HepG2 (cell line): ENCODE data around the gene CNOT6. TPM values are rescaled to one million over a fixed set of nuclear protein-coding genes. Genes with fewer than 3 reads are reported as not detected.
A peak's percentile ranks its signal among the peaks of the same experiment; 100 is the strongest.

Experiments used
- ATAC-seq: fragments of 200-7000 bp; cut with Tn5 transposase; 3 replicates; pipeline ENCODE4 v1.9.1; 2020; ENCODE audit warnings: mild to moderate bottlenecking, moderate library complexity
- BruUV-seq: library from RNA; stranded (reverse); fragments of 400-500 nt; replicated peaks from 2 replicates; lab custom pipeline; 2021; lab: Mats Ljungman, UMichigan
- CTCF ChIA-PET: fragments of 300-600 bp; formaldehyde crosslinking; extraction: SDS; loops from one replicate; lab custom pipeline; 2021; ENCODE audit warnings: low total read pairs, inconsistent platforms, low intra/inter-chr PET ratio; lab: Yijun Ruan, JAX
- POLR2A ChIA-PET: fragments of 350-600 bp; sonication (Branson Sonifier 250); formaldehyde crosslinking; loops from one replicate; lab custom pipeline; 2020; ENCODE audit warnings: antibody characterized with exemption, inconsistent platforms; lab: Yijun Ruan, JAX
- DNase-seq: peaks from one replicate; pipeline ENCODE4 v3.0.0-alpha.2; 2015; ENCODE audit warnings: low spot score
- FAIRE-seq: peaks from 3 replicates; lab custom pipeline; 2011; peaks lifted over from hg19 to GRCh38; lab: Jason Lieb, UNC
- H2AFZ ChIP-seq: one replicate; pipeline ENCODE4 v1.6.1; 2011; ENCODE audit warnings: low read length, inconsistent platforms
- H3K27ac ChIP-seq: fragments of 300-600 bp; 3 replicates; pipeline ENCODE4 v1.8.0; 2011; ENCODE audit warnings: mixed run types, mild to moderate bottlenecking, mixed read lengths, low read length, inconsistent platforms; ENCODE audit not compliant: insufficient read depth; ENCODE audit errors: extremely low read length
- H3K27me3 ChIP-seq, 2 experiments: fragments of 200-600 bp in 1 of 2; 2 replicates in 1 of 2; 3 replicates in 1 of 2; pipeline versions ENCODE4 v1.6.0 to v1.8.0; 2011; ENCODE audit warnings: low read length in 2 of 2, mild to moderate bottlenecking in 2 of 2, moderate library complexity in 2 of 2, inconsistent platforms in 1 of 2; ENCODE audit not compliant: insufficient read depth in 2 of 2, control insufficient read depth in 1 of 2
- H3K36me3 ChIP-seq, 2 experiments: fragments of 200-600 bp in 1 of 2; replicated peaks in 1 of 2; 2 replicates in 1 of 2; 3 replicates in 1 of 2; pipeline versions ENCODE4 v1.5.1 to v1.8.0; 2011; ENCODE audit warnings: low read length in 2 of 2, inconsistent platforms in 1 of 2; ENCODE audit not compliant: insufficient read depth in 2 of 2, control insufficient read depth in 1 of 2
- H3K4me1 ChIP-seq: 2 replicates; pipeline ENCODE4 v1.5.1; 2012; ENCODE audit warnings: low read length, inconsistent platforms; ENCODE audit not compliant: insufficient read depth
- H3K4me2 ChIP-seq: 2 replicates; pipeline ENCODE4 v1.6.0; 2011; ENCODE audit warnings: low read depth, low read length, inconsistent platforms
- H3K4me3 ChIP-seq, 3 experiments: fragments of 200-600 bp in 1 of 3; sonication (generic), shearing (Covaris generic) in 1 of 3; replicated peaks in 1 of 3; 2 replicates each; pipeline ENCODE4 v1.5.1; 2011 to 2016; ENCODE audit warnings: low read length in 3 of 3, inconsistent platforms in 2 of 3, low read depth in 2 of 3, mild to moderate bottlenecking in 2 of 3, control low read depth in 1 of 3, mixed read lengths in 1 of 3; ENCODE audit not compliant: insufficient read depth in 1 of 3
- H3K79me2 ChIP-seq: one replicate; pipeline ENCODE4 v1.6.1; 2011; ENCODE audit warnings: low read length, inconsistent platforms; ENCODE audit not compliant: insufficient read depth
- H3K9ac ChIP-seq: 2 replicates; pipeline ENCODE4 v1.6.0; 2011; ENCODE audit warnings: mild to moderate bottlenecking, low read depth, low read length, inconsistent platforms; ENCODE audit not compliant: insufficient read depth
- H3K9me3 ChIP-seq: 2 replicates; pipeline ENCODE4 v1.5.1; 2012; ENCODE audit warnings: mild to moderate bottlenecking, low read length
- H4K20me1 ChIP-seq: 2 replicates; pipeline ENCODE4 v1.6.0; 2011; ENCODE audit warnings: inconsistent platforms, mild to moderate bottlenecking, low read length, moderate library complexity; ENCODE audit not compliant: insufficient read depth
- HMGA1 ChIP-seq: sonication (generic); formaldehyde crosslinking; conservative IDR thresholded peaks from 2 replicates; pipeline ENCODE4 v1.4.0; 2020; ENCODE audit warnings: missing genetic modification reagents
- MAFG ChIP-seq: sonication (generic); formaldehyde crosslinking; IDR thresholded peaks from 2 replicates; pipeline ENCODE4 v1.5.1; 2020; ENCODE audit warnings: mild to moderate bottlenecking, missing genetic modification reagents
- TAF1 ChIP-seq: sonication (generic); formaldehyde crosslinking; IDR thresholded peaks from 2 replicates; pipeline ENCODE4 v1.4.0; 2020; ENCODE audit warnings: missing genetic modification reagents
- THAP11 ChIP-seq: IDR thresholded peaks from 2 replicates; pipeline ENCODE4 v1.6.1; 2016; ENCODE audit warnings: missing biosample characterization, missing genetic modification reagents
- ZNF121 ChIP-seq: sonication (generic); formaldehyde crosslinking; IDR thresholded peaks from 2 replicates; pipeline ENCODE4 v1.5.0; 2020; ENCODE audit warnings: mild to moderate bottlenecking, missing genetic modification reagents
- ZNF230 ChIP-seq: sonication (generic); formaldehyde crosslinking; IDR thresholded peaks from 2 replicates; pipeline ENCODE4 v1.4.0; 2020; ENCODE audit warnings: mild to moderate bottlenecking, missing genetic modification reagents
- ZNF292 ChIP-seq: sonication (generic); formaldehyde crosslinking; IDR thresholded peaks from 2 replicates; pipeline ENCODE4 v1.8.1; 2022; ENCODE audit warnings: mild to moderate bottlenecking, low read depth, missing genetic modification reagents, borderline replicate concordance
- ZNF296 ChIP-seq: sonication (generic); formaldehyde crosslinking; conservative IDR thresholded peaks from 2 replicates; pipeline ENCODE4 v1.5.0; 2020; ENCODE audit warnings: mild to moderate bottlenecking, missing genetic modification reagents
- ZNF30 ChIP-seq: sonication (generic); formaldehyde crosslinking; IDR thresholded peaks from 2 replicates; pipeline ENCODE4 v1.5.0; 2020; ENCODE audit warnings: mild to moderate bottlenecking, missing genetic modification reagents
- ZNF430 ChIP-seq: sonication (generic); formaldehyde crosslinking; IDR thresholded peaks from 2 replicates; pipeline ENCODE4 v1.9.0; 2021; ENCODE audit warnings: mild to moderate bottlenecking, missing genetic modification reagents
- ZNF496 ChIP-seq: sonication (generic); formaldehyde crosslinking; IDR thresholded peaks from 2 replicates; pipeline ENCODE4 v1.8.1; 2023; ENCODE audit warnings: mild to moderate bottlenecking, moderate library complexity, missing genetic modification reagents; ENCODE audit not compliant: insufficient replicate concordance
- ZNF644 ChIP-seq: IDR thresholded peaks from 2 replicates; pipeline ENCODE4 v1.6.1; 2016; ENCODE audit warnings: low read depth
- ZNF776 ChIP-seq: sonication (generic); formaldehyde crosslinking; IDR thresholded peaks from 2 replicates; pipeline ENCODE4 v1.4.0; 2020; ENCODE audit warnings: mild to moderate bottlenecking, missing genetic modification reagents
- ZSCAN22 ChIP-seq: sonication (generic); formaldehyde crosslinking; IDR thresholded peaks from 2 replicates; pipeline ENCODE4 v1.4.0; 2020; ENCODE audit warnings: mild to moderate bottlenecking, missing genetic modification reagents
- ZSCAN9 ChIP-seq: IDR thresholded peaks from 2 replicates; pipeline ENCODE4 v1.6.1; 2016; ENCODE audit warnings: borderline replicate concordance
- WGBS: methylation state at CpG from one replicate; pipeline ENCODE4 v1.1.6; 2017; ENCODE audit warnings: low lambda C conversion rate; 5-methylcytosine and 5-hydroxymethylcytosine counted together
- in situ Hi-C: cut with HindIII; loops from 2 replicates; pipeline ENCODE4 v1.10.0; 2017; ENCODE audit warnings: low pct_unique_long_range_greater_than_20kb; ENCODE audit not compliant: extremely low pct_ligation_motif_present
- intact Hi-C: fragments of 100-400 bp; cut with micrococcal nuclease; formaldehyde crosslinking; loops from one replicate; pipeline ENCODE4 v1.10.0; 2022; ENCODE audit not compliant: unreplicated experiment
- polyA plus RNA-seq, 8 experiments: library from polyadenylated mRNA; depleted of rRNA in 3 of 8; stranded (reverse) in 7 of 8; unstranded in 1 of 8; fragments of >200 nt; fragmentation: Illumina TruSeq in 4 of 8; extraction: Trizol in 4 of 8; gene quantifications; 2 replicates each; pipeline versions ENCODE4 v1.2.1 to v1.2.3, GENCODE V29; 2011 to 2016; ENCODE audit warnings: low read depth in 4 of 8, missing spikeins in 1 of 8, mixed read lengths in 1 of 8; ENCODE audit not compliant: insufficient read depth in 1 of 8
- total RNA-seq, 5 experiments: library from RNA; depleted of rRNA; stranded (reverse); fragments of >200 nt; fragmentation: Illumina TruSeq; extraction: Trizol; gene quantifications; 2 replicates each; pipeline ENCODE4 v1.2.3, GENCODE V29; 2016; ENCODE audit warnings: low read depth in 1 of 5
- TF ChIP-seq, protein P1 (sequence below): sonication (generic); formaldehyde crosslinking; IDR thresholded peaks from 2 replicates; pipeline ENCODE4 v1.4.0; 2020; ENCODE audit warnings: missing genetic modification reagents, borderline replicate concordance
- TF ChIP-seq, protein P2 (sequence below): sonication (generic); formaldehyde crosslinking; IDR thresholded peaks from 2 replicates; pipeline ENCODE4 v1.4.0; 2020; ENCODE audit warnings: missing genetic modification reagents
- TF ChIP-seq, protein P3 (sequence below): IDR thresholded peaks from 2 replicates; pipeline ENCODE4 v1.6.1; 2016; ENCODE audit warnings: missing biosample characterization, missing genetic modification reagents, low read depth

Gene CNOT6
- total and polyA plus RNA-seq, 2 of the 13 experiments (the other 11 are each of a cell fraction or from before 2014, with no cell fraction given) = 8.8 to 9.1 TPM

DNA sequence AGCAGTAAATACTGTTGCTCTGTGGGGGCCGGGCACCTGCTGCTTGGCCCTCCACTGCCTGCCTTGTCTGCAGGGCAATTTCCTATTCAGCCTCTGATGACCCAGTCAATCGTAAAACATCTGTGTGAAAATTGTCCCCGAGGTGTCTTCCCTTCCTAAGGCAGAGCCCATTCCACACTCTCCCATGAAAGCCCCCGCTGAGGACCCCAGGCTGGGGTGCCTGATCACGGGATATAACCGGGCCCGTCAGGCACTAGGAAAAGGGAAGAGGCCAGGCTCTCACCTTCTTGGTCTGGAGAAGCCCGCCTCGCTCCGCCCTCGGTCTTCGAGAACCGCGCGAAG, 124.3 kb downstream of the CNOT6 start:
- Histone ChIP-seq H3K4me2 (peak overlapping the region; percentile 49; the same call in 1 of the 2 replicates), H3K79me2 (no peaks in the 10 kb centered on the region), H3K9ac (no peak overlapping the region), H3K4me1 (no peaks in the 10 kb centered on the region), H3K27me3 (peaks cover 19 to 46% of the 10 kb centered on the region in 2 experiments), H3K36me3 (no peaks in the 10 kb centered on the region), H4K20me1 (no peaks in the 10 kb centered on the region), H3K9me3 (no peaks in the 10 kb centered on the region), H2AFZ (no peak overlapping the region), H3K27ac (no peak overlapping the region), H3K4me3 (peak overlapping the region in 1 of 3 experiments; percentile 37; a peak in 1 of 6 replicates)
- POLR2A ChIA-PET = no interaction called here
- in situ Hi-C loops = no loop called here
- FAIRE-seq = no peak
- no peak for TF ChIP-seq ZNF30 (CRISPR knock-in tag)
- TF ChIP-seq, protein P1, sequence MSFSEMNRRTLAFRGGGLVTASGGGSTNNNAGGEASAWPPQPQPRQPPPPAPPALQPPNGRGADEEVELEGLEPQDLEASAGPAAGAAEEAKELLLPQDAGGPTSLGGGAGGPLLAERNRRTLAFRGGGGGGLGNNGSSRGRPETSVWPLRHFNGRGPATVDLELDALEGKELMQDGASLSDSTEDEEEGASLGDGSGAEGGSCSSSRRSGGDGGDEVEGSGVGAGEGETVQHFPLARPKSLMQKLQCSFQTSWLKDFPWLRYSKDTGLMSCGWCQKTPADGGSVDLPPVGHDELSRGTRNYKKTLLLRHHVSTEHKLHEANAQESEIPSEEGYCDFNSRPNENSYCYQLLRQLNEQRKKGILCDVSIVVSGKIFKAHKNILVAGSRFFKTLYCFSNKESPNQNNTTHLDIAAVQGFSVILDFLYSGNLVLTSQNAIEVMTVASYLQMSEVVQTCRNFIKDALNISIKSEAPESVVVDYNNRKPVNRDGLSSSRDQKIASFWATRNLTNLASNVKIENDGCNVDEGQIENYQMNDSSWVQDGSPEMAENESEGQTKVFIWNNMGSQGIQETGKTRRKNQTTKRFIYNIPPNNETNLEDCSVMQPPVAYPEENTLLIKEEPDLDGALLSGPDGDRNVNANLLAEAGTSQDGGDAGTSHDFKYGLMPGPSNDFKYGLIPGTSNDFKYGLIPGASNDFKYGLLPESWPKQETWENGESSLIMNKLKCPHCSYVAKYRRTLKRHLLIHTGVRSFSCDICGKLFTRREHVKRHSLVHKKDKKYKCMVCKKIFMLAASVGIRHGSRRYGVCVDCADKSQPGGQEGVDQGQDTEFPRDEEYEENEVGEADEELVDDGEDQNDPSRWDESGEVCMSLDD (CRISPR knock-in tag) = no peak
- TF ChIP-seq MAFG = no peak
- no peak for TF ChIP-seq ZNF292
- no peak for TF ChIP-seq ZSCAN9 (CRISPR knock-in tag)
- TF ChIP-seq THAP11 (CRISPR knock-in tag) = no peak
- TF ChIP-seq ZNF230 (CRISPR knock-in tag) = no peak
- no peak for TF ChIP-seq ZNF296 (CRISPR knock-in tag)
- no peak for TF ChIP-seq ZNF430 (CRISPR knock-in tag)
- no peak for TF ChIP-seq ZNF644 (CRISPR knock-in tag)
- no peak for TF ChIP-seq ZNF496 (CRISPR knock-in tag)
- TF ChIP-seq, protein P2, sequence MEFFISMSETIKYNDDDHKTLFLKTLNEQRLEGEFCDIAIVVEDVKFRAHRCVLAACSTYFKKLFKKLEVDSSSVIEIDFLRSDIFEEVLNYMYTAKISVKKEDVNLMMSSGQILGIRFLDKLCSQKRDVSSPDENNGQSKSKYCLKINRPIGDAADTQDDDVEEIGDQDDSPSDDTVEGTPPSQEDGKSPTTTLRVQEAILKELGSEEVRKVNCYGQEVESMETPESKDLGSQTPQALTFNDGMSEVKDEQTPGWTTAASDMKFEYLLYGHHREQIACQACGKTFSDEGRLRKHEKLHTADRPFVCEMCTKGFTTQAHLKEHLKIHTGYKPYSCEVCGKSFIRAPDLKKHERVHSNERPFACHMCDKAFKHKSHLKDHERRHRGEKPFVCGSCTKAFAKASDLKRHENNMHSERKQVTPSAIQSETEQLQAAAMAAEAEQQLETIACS = no peak
- no peak for TF ChIP-seq ZNF121 (CRISPR knock-in tag)
- TF ChIP-seq, protein P3, sequence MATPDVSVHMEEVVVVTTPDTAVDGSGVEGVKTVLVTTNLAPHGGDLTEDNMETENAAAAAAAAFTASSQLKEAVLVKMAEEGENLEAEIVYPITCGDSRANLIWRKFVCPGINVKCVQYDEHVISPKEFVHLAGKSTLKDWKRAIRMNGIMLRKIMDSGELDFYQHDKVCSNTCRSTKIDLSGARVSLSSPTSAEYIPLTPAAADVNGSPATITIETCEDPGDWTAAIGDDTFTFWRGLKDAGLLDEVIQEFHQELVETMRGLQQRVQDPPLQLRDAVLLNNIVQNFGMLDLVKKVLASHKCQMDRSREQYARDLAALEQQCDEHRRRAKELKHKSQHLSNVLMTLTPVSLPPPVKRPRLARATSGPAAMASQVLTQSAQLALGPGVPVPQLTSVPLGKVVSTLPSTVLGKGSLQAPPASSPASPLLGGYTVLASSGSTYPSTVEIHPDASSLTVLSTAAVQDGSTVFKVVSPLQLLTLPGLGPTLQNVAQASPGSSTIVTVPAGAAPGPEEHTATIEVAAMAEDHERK = no peak
- no peak for TF ChIP-seq TAF1 (CRISPR knock-in tag)
- TF ChIP-seq ZSCAN22 = no peak
- TF ChIP-seq HMGA1 (CRISPR knock-in tag) = no peak
- TF ChIP-seq ZNF776 (CRISPR knock-in tag) = no peak
- CTCF ChIA-PET = no interaction called here
- BruUV-seq = no TSS peak
- WGBS = 41% methylated on average over 13 of the region's 15 CpGs
- ATAC-seq = no peak
- intact Hi-C loops = no loop called here
- DNase-seq = no peak
